Right lobe of liver (tissue), 4 donors: ENCODE results near the gene USP33.

Source experiments
- POLR2A ChIP-seq: fragments of 450-650 bp; IDR thresholded peaks from one replicate; pipeline ENCODE4 v1.6.1; 2017; ENCODE audit warnings: antibody characterized with exemption, mild to moderate bottlenecking
- TF ChIP-seq, protein P1 (sequence below), 4 donors: fragments of 200-600 bp in 3 of 4; fragments of 450-650 bp in 1 of 4; IDR thresholded peaks; one replicate each; pipeline versions ENCODE4 v1.5.1 to v1.8.0; 2016 to 2022; ENCODE audit warnings: antibody characterized with exemption in 4 of 4, mild to moderate bottlenecking in 2 of 4
- donor health status: DM: no; HTN: no; CAD: no.
- donor health status: DM: no; HTN: no; CAD: no.
- donor health status: DM: no; HTN: yes; CAD: no.

DNA sequence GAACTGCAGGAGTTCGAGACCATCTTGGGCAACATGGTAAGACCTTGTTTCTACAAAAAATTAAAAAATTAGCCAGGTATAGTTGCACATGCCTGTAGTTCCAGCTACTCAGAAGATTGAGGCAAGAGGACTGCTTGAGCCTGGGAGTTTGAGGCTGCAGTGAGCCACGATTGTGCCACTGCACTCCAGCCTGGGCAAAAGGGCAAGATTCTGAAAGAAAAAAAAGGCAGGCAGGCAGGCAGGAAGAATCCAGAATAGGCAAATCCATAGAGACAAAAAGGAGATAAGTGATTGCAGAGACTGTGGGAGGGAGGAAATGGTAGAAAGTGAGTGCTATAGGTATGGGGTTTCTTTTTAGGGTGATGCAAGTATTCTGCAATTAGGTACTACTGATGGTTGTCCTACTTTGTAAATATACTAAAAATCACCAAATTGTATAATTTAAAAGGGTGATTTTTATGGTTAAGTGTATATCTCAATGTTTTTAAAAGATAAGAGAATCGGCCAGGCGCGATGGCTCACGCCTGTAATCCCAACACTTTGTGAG is 106.6 kb downstream of the USP33 start:
- TF ChIP-seq, protein P1, sequence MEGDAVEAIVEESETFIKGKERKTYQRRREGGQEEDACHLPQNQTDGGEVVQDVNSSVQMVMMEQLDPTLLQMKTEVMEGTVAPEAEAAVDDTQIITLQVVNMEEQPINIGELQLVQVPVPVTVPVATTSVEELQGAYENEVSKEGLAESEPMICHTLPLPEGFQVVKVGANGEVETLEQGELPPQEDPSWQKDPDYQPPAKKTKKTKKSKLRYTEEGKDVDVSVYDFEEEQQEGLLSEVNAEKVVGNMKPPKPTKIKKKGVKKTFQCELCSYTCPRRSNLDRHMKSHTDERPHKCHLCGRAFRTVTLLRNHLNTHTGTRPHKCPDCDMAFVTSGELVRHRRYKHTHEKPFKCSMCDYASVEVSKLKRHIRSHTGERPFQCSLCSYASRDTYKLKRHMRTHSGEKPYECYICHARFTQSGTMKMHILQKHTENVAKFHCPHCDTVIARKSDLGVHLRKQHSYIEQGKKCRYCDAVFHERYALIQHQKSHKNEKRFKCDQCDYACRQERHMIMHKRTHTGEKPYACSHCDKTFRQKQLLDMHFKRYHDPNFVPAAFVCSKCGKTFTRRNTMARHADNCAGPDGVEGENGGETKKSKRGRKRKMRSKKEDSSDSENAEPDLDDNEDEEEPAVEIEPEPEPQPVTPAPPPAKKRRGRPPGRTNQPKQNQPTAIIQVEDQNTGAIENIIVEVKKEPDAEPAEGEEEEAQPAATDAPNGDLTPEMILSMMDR (IDR thresholded peaks at IDR 0.05): no peak
- TF ChIP-seq POLR2A: no peak
